ENCODE results near the gene PLCB3.
A peak's percentile ranks its signal among the peaks of the same experiment; 100 is the strongest.

Gene PLCB3

GRCh38 chr11:64211181-64211872, 40.0 kb upstream of the PLCB3 start:
- Histone ChIP-seq H3K4me1 (ENCODE audit: insufficient read depth, low read length) (peaks cover 16% of the 10 kb centered on the region; the same call in 1 of the 2 replicates), H3K36me3 (ENCODE audit: insufficient read depth, low read length) (no peaks in the 10 kb centered on the region), H3K9me3 (ENCODE audit: control insufficient read depth, insufficient read depth, low read length) (no peaks in the 10 kb centered on the region), H3K9ac (ENCODE audit: low read depth, low read length) (no peak overlapping the region)

DNA sequence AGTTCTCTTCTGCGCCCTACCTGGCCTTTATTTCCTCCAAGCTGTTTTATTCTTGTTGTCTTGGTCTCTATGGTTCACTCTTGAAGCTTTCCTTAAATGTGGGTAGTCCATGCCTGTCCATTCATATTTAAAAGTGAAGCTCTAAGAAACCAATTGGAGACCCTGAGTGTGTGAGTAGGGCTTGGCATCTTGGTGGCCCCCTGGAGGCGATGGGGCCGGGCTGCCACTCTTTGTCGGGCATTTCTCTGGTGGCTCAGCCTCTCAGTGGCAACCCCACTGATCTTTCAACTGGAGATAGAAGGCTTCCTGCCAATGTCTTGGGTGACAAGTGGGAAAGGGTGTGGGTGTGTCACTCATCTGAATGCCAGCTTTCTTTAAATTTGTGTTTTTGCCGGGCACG, 34.5 kb upstream of the PLCB3 start:
- Histone ChIP-seq H3K4me1 (ENCODE audit: insufficient read depth, low read length) (no peaks in the 10 kb centered on the region), H3K9me3 (ENCODE audit: control insufficient read depth, insufficient read depth, low read length) (no peaks in the 10 kb centered on the region), H3K36me3 (ENCODE audit: insufficient read depth, low read length) (no peaks in the 10 kb centered on the region), H3K9ac (ENCODE audit: low read depth, low read length) (no peak overlapping the region)

GRCh38 chr11:64218628-64219353, 32.5 kb upstream of the PLCB3 start:
- Histone ChIP-seq H3K4me1 (ENCODE audit: insufficient read depth, low read length) (no peaks in the 10 kb centered on the region), H3K36me3 (ENCODE audit: insufficient read depth, low read length) (no peaks in the 10 kb centered on the region; the same call in 1 of the 2 replicates)

GRCh38 chr11:64219354-64219684, 32.0 kb upstream of the PLCB3 start:
- Histone ChIP-seq H3K36me3 (ENCODE audit: insufficient read depth, low read length) (no peaks in the 10 kb centered on the region; the same call in 1 of the 2 replicates), H3K4me1 (ENCODE audit: insufficient read depth, low read length) (no peaks in the 10 kb centered on the region), H3K9me3 (ENCODE audit: control insufficient read depth, insufficient read depth, low read length) (no peaks in the 10 kb centered on the region), H3K9ac (ENCODE audit: low read depth, low read length) (no peak overlapping the region)

More at GRCh38 chr11:64218628-64219353, 32.5 kb upstream of the PLCB3 start:
- H3K9ac ChIP-seq (ENCODE audit: low read depth, low read length) = no peak overlapping the region
- H3K9me3 ChIP-seq (ENCODE audit: control insufficient read depth, insufficient read depth, low read length) = no peaks in the 10 kb centered on the region

DNA sequence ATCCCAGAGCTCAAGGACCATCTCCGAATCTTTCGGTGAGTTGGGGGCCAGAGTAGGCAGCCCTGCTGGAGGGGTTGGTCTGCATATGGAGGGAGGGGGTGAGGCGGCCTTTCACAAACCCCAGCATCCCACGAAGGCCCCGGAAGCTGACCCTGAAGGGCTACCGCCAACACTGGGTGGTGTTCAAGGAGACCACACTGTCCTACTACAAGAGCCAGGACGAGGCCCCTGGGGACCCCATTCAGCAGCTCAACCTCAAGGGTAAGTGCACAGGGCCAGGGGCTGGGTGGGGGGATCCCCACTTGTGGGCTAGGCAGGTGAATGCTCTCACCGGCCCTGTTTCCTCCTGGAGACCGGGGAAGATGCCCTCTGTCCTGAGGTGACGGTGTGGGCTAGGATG, 31.6 kb upstream of the PLCB3 start:
- Histone ChIP-seq H3K4me1 (ENCODE audit: insufficient read depth, low read length) (no peaks in the 10 kb centered on the region), H3K36me3 (ENCODE audit: insufficient read depth, low read length) (no peaks in the 10 kb centered on the region; the same call in 1 of the 2 replicates), H3K9ac (ENCODE audit: low read depth, low read length) (no peak overlapping the region)

DNA sequence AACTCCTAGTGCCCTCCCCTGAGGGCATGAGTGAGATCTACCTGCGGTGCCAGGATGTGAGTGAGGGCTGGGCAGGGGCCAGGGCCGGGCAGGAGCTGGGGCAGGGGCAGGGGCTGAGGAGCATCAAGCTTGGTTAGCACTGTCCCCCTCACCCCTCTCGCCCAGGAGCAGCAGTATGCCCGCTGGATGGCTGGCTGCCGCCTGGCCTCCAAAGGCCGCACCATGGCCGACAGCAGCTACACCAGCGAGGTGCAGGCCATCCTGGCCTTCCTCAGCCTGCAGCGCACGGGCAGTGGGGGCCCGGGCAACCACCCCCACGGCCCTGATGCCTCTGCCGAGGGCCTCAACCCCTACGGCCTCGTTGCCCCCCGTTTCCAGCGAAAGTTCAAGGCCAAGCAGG, 31.1 kb upstream of the PLCB3 start:
- Histone ChIP-seq H3K36me3 (ENCODE audit: insufficient read depth, low read length) (no peaks in the 10 kb centered on the region; the same call in 1 of the 2 replicates), H3K4me1 (ENCODE audit: insufficient read depth, low read length) (no peaks in the 10 kb centered on the region), H3K9me3 (ENCODE audit: control insufficient read depth, insufficient read depth, low read length) (no peaks in the 10 kb centered on the region), H3K9ac (ENCODE audit: low read depth, low read length) (no peak overlapping the region)

More for the DNA sequence above, 31.6 kb upstream of the PLCB3 start:
- H3K9me3 ChIP-seq (ENCODE audit: control insufficient read depth, insufficient read depth, low read length) = no peaks in the 10 kb centered on the region

DNA sequence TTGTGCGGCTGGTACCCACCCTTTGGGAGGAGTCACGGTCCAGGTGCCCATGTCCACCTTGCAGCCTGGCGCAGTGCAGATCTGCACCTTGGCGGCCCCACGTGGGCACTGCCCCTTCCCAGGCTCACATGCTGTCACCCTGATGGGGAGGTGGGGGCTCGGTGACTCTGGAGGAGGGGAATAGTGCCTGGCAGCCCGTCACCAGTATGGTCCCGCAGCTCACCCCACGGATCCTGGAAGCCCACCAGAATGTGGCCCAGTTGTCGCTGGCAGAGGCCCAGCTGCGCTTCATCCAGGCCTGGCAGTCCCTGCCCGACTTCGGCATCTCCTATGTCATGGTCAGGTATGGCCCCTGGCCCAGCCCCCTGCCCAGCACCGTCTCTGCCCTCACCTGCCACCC, 30.5 kb upstream of the PLCB3 start:
- no peaks in the 10 kb centered on the region for H3K4me1 ChIP-seq (ENCODE audit: insufficient read depth, low read length)
- no peaks in the 10 kb centered on the region for H3K9me3 ChIP-seq (ENCODE audit: control insufficient read depth, insufficient read depth, low read length)
- no peak overlapping the region for H3K9ac ChIP-seq (ENCODE audit: low read depth, low read length)
- H3K36me3 ChIP-seq (ENCODE audit: insufficient read depth, low read length) = no peaks in the 10 kb centered on the region; the same call in 1 of the 2 replicates

GRCh38 chr11:64222651-64223000, 28.7 kb upstream of the PLCB3 start:
- no peaks in the 10 kb centered on the region; the same call in 1 of the 2 replicates for H3K36me3 ChIP-seq (ENCODE audit: insufficient read depth, low read length)
- H3K4me1 ChIP-seq (ENCODE audit: insufficient read depth, low read length) = no peaks in the 10 kb centered on the region
- no peaks in the 10 kb centered on the region for H3K9me3 ChIP-seq (ENCODE audit: control insufficient read depth, insufficient read depth, low read length)
- no peak overlapping the region for H3K9ac ChIP-seq (ENCODE audit: low read depth, low read length)

DNA sequence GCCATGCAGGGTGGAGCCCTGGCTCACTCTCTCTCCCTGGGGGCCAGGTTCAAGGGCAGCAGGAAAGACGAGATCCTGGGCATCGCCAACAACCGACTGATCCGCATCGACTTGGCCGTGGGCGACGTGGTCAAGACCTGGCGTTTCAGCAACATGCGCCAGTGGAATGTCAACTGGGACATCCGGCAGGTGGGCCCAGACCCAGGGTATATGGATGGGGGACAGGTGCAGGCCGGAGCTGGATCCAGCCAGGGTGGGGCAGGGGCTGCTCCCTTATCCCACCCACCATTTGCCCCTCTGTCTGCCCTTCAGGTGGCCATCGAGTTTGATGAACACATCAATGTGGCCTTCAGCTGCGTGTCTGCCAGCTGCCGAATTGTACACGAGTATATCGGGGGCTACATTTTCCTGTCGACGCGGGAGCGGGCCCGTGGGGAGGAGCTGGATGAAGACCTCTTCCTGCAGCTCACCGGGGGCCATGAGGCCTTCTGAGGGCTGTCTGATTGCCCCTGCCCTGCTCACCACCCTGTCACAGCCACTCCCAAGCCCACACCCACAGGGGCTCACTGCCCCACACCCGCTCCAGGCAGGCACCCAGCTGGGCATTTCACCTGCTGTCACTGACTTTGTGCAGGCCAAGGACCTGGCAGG, 28.2 kb upstream of the PLCB3 start:
- Histone ChIP-seq H3K9me3 (ENCODE audit: control insufficient read depth, insufficient read depth, low read length) (no peaks in the 10 kb centered on the region), H3K4me1 (ENCODE audit: insufficient read depth, low read length) (no peaks in the 10 kb centered on the region), H3K36me3 (ENCODE audit: insufficient read depth, low read length) (no peaks in the 10 kb centered on the region; the same call in 1 of the 2 replicates), H3K9ac (ENCODE audit: low read depth, low read length) (no peak overlapping the region)

- no peaks in the 10 kb centered on the region for H3K9me3 ChIP-seq (ENCODE audit: control insufficient read depth, insufficient read depth, low read length)
- no peaks in the 10 kb centered on the region; the same call in 1 of the 2 replicates for H3K36me3 ChIP-seq (ENCODE audit: insufficient read depth, low read length)
- no peak overlapping the region for H3K9ac ChIP-seq (ENCODE audit: low read depth, low read length)
- no peaks in the 10 kb centered on the region for H3K4me1 ChIP-seq (ENCODE audit: insufficient read depth, low read length)
Measured at GRCh38 chr11:64224151-64224890, 27.0 kb upstream of the PLCB3 start.

DNA sequence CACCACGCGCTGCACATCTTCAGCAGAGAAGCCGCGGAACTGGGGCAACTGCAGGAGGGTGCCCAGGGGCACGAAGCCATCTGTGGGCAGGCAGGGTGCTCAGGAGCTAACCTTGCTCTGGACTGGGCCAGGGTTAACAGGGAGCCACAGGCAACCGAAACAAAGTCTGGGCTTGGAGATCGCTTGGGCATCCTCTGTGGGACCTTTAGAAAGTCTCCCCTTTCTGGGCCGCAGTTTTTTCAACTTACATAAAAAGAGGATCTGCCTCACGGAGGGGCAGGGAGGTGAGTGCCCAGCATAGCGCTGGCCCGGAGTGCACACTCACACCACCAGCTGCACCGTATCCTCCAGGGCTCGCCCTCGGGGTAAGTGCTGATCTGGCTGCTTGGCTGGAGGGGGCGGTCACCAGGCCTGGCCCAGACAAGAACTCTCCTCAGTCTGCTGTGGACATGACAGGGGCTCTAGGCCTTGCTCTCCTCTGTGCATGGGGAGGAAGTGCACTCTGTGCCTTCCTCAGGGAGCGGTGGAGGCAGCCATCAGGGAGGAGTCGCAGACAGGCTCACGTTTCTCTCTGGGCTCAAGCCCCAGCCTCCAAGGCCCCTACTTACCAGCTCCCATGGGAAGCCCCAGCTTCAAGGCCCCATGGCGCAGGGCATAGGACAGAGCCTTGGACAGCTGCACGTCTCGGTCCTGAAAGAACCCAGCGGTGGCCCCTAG, 26.3 kb upstream of the PLCB3 start:
- Histone ChIP-seq H3K4me1 (ENCODE audit: insufficient read depth, low read length) (0 out of 2 replicates have a peak, but pooled peaks cover 3% of the 10 kb centered on the region), H3K9me3 (ENCODE audit: control insufficient read depth, insufficient read depth, low read length) (no peaks in the 10 kb centered on the region), H3K36me3 (ENCODE audit: insufficient read depth, low read length) (no peaks in the 10 kb centered on the region; the same call in 1 of the 2 replicates), H3K9ac (ENCODE audit: low read depth, low read length) (peak overlapping the region; percentile 98)

GRCh38 chr11:64225608-64226506, 25.5 kb upstream of the PLCB3 start, which contains the start of the genes NUDT22 and TRPT1:
TSS of gene NUDT22 (plus strand) at chr11:64226274. CDS start at chr11:64226653, 379 bp downstream.
TSS of gene TRPT1 (minus strand) at chr11:64226186. CDS start at chr11:64225860, 326 bp downstream.
- peaks cover 3% of the 10 kb centered on the region; the same call in 1 of the 2 replicates for H3K4me1 ChIP-seq (ENCODE audit: insufficient read depth, low read length)
- no peaks in the 10 kb centered on the region; the same call in 1 of the 2 replicates for H3K36me3 ChIP-seq (ENCODE audit: insufficient read depth, low read length)

More at GRCh38 chr11:64225608-64226506, 25.5 kb upstream of the PLCB3 start, which contains the start of the genes NUDT22 and TRPT1:
- Histone ChIP-seq H3K9me3 (ENCODE audit: control insufficient read depth, insufficient read depth, low read length) (no peaks in the 10 kb centered on the region), H3K9ac (ENCODE audit: low read depth, low read length) (peak within 1 kb of the TSS; percentile 98)

Measured in ES-I3 (cell line).